Hepatocyte (in vitro differentiated cells): ENCODE measurements around the gene TLE7. TPM values are rescaled to one million over a fixed set of nuclear protein-coding genes. Genes with fewer than 3 reads are reported as not detected.
A peak's percentile ranks its signal among the peaks of the same experiment; 100 is the strongest.

Experiments used
- DNase-seq: peaks from one replicate; pipeline ENCODE4 v3.0.0-alpha.2; 2016; ENCODE audit warnings: low spot score
- H2AFZ ChIP-seq: fragments of 200-600 bp; sonication (generic); 2 replicates; pipeline ENCODE4 v1.6.0; 2016; ENCODE audit warnings: antibody characterized with exemption, mild to moderate bottlenecking
- H3K27ac ChIP-seq: fragments of 200-600 bp; sonication (generic); 2 replicates; pipeline ENCODE4 v1.5.1; 2016; ENCODE audit warnings: mild to moderate bottlenecking
- H3K27me3 ChIP-seq: fragments of 200-600 bp; sonication (generic); 2 replicates; pipeline ENCODE4 v1.6.1; 2016
- H3K36me3 ChIP-seq: fragments of 200-600 bp; sonication (generic); replicated peaks from 2 replicates; pipeline ENCODE4 v1.5.1; 2016; ENCODE audit warnings: low read depth; ENCODE audit not compliant: insufficient read depth
- H3K4me1 ChIP-seq: fragments of 200-600 bp; sonication (generic); 2 replicates; pipeline ENCODE4 v1.5.1; 2016; ENCODE audit warnings: mild to moderate bottlenecking, moderate library complexity; ENCODE audit not compliant: insufficient read depth
- H3K4me2 ChIP-seq: fragments of 200-600 bp; sonication (generic); 2 replicates; pipeline ENCODE4 v1.6.0; 2016
- H3K4me3 ChIP-seq: fragments of 200-600 bp; sonication (generic); 2 replicates; pipeline ENCODE4 v1.5.1; 2016; ENCODE audit warnings: mild to moderate bottlenecking
- H3K79me2 ChIP-seq: fragments of 200-600 bp; sonication (generic); 2 replicates; pipeline ENCODE4 v1.6.0; 2017; ENCODE audit warnings: mild to moderate bottlenecking
- H3K9me2 ChIP-seq: fragments of 200-600 bp; sonication (generic); replicated peaks from 2 replicates; pipeline ENCODE4 v1.6.0; 2017; ENCODE audit warnings: mild to moderate bottlenecking; ENCODE audit not compliant: insufficient read depth
- H3K9me3 ChIP-seq: fragments of 200-600 bp; sonication (generic); 2 replicates; pipeline ENCODE4 v1.5.1; 2016; ENCODE audit warnings: low read depth, mild to moderate bottlenecking
- H4K20me1 ChIP-seq: fragments of 200-600 bp; sonication (generic); 2 replicates; pipeline ENCODE4 v1.6.0; 2016; ENCODE audit warnings: mild to moderate bottlenecking; ENCODE audit not compliant: insufficient read depth, poor library complexity, severe bottlenecking
- EZH2 ChIP-seq: fragments of 200-600 bp; sonication (generic); IDR thresholded peaks from 2 replicates; pipeline ENCODE4 v1.6.1; 2016; ENCODE audit warnings: antibody characterized with exemption, mild to moderate bottlenecking, borderline replicate concordance
- EZH2phosphoT487 ChIP-seq: fragments of 200-600 bp; sonication (generic); IDR thresholded peaks from one replicate; pipeline ENCODE4 v1.6.1; 2018; ENCODE audit warnings: antibody characterized with exemption, mild to moderate bottlenecking, low read depth, moderate library complexity; ENCODE audit not compliant: unreplicated experiment, severe bottlenecking
- WGBS: methylation state at CpG from one replicate; pipeline ENCODE4 v1.1.6; 2016; ENCODE audit warnings: low lambda C conversion rate; ENCODE audit errors: missing lambda C conversion rate; 5-methylcytosine and 5-hydroxymethylcytosine counted together
- polyA plus RNA-seq: library from polyadenylated mRNA; unstranded; fragments of >200 nt; fragmentation: Nextera tagmentation; extraction: Ambion mirVana; gene quantifications from 2 replicates; pipeline ENCODE4 v1.2.1, GENCODE V29; 2016
- total RNA-seq: library from RNA; depleted of rRNA; stranded (reverse); fragments of >200 nt; gene quantifications from 2 replicates; pipeline ENCODE4 v1.2.3, GENCODE V29; 2014
- TF ChIP-seq, protein P1 (sequence below): fragments of 200-600 bp; sonication (generic); IDR thresholded peaks from 2 replicates; pipeline ENCODE4 v1.5.1; 2016; ENCODE audit warnings: antibody characterized with exemption, mild to moderate bottlenecking; ENCODE audit not compliant: poor library complexity

The TLE7 gene
- total and polyA plus RNA-seq, 2 experiments from 2014 or later: not detected

DNA sequence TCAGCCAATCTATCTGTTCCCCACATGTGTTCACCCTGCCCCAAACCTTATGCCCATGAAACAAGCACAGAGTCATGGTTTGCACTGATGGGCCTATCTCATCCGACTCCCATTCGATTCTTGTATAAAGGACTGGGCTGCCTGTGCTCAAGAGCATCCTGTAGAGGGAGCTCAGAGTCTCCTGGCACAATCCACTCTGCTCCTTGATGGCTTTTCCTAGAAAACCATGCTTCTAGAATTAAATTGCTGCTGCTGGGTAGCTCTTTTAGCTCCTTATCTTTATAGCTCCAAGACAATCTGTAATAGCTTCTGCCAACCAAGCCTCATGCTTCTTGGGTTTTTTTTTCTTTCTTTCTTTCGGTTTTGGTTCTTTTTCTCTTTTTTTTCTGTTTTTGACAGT lies 37.6 kb upstream of the TLE7 start:
- no peaks in the 10 kb centered on the region for H3K4me1 ChIP-seq
- TF ChIP-seq EZH2: no peak
- TF ChIP-seq, protein P1, sequence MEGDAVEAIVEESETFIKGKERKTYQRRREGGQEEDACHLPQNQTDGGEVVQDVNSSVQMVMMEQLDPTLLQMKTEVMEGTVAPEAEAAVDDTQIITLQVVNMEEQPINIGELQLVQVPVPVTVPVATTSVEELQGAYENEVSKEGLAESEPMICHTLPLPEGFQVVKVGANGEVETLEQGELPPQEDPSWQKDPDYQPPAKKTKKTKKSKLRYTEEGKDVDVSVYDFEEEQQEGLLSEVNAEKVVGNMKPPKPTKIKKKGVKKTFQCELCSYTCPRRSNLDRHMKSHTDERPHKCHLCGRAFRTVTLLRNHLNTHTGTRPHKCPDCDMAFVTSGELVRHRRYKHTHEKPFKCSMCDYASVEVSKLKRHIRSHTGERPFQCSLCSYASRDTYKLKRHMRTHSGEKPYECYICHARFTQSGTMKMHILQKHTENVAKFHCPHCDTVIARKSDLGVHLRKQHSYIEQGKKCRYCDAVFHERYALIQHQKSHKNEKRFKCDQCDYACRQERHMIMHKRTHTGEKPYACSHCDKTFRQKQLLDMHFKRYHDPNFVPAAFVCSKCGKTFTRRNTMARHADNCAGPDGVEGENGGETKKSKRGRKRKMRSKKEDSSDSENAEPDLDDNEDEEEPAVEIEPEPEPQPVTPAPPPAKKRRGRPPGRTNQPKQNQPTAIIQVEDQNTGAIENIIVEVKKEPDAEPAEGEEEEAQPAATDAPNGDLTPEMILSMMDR: peak; percentile 53
- 20% methylated on average over 3 of the region's 3 CpGs for WGBS
- no peak overlapping the region for H3K27ac ChIP-seq
- no peak overlapping the region for H3K4me2 ChIP-seq
- no peaks in the 10 kb centered on the region for H4K20me1 ChIP-seq
- H3K79me2 ChIP-seq: peaks cover 5% of the 10 kb centered on the region
- no peaks in the 10 kb centered on the region for H3K27me3 ChIP-seq
- no peak overlapping the region for H3K4me3 ChIP-seq
- H3K9me2 ChIP-seq: no peaks in the 10 kb centered on the region
- no peaks in the 10 kb centered on the region for H3K9me3 ChIP-seq
- DNase-seq: peak; percentile 65
- H2AFZ ChIP-seq: no peak overlapping the region
- H3K36me3 ChIP-seq: no peaks in the 10 kb centered on the region

DNA sequence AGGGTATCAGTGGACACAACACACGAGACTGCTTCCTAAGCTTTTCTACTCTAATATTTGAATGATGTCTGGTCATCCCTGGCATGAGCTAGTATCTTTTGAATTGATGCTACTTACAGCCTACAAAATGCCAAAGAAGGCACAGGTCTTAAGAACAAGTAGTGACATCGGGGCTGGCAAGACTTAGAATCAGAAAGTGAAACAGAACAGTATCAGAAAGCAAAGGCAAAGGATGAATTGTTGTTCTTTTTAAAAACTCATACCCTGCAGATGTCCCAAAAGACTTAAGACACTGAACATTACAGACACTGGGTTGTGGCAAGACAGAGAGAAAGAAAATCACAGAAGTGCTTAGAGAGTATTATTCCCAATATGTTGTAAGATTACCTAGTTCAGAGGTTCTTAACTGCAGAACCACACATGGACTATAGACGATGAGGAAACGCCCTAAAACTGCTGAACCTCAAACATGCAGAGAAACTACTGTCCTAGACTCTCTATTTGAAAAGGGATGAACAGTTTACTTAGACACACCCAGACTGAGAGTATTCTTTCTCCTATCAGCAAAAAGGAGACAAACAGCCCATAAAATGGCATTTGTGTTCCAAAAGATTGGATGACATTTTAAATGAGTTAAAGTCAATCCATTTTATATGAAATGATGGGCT lies 34.7 kb upstream of the TLE7 start:
- no peaks in the 10 kb centered on the region for H3K27me3 ChIP-seq
- no peaks in the 10 kb centered on the region for H3K4me1 ChIP-seq
- H2AFZ ChIP-seq: no peak overlapping the region
- TF ChIP-seq EZH2phosphoT487 (no peak), EZH2 (no peak)
- TF ChIP-seq, protein P1: no peak
- no peak overlapping the region for H3K4me3 ChIP-seq
- no peak overlapping the region for H3K4me2 ChIP-seq
- H3K79me2 ChIP-seq: no peaks in the 10 kb centered on the region
- 96% methylated on average over 4 of the region's 4 CpGs for WGBS
- DNase-seq: no peak
- no peaks in the 10 kb centered on the region for H3K36me3 ChIP-seq
- H4K20me1 ChIP-seq: no peaks in the 10 kb centered on the region
- H3K27ac ChIP-seq: no peak overlapping the region
- no peaks in the 10 kb centered on the region for H3K9me2 ChIP-seq
- no peaks in the 10 kb centered on the region for H3K9me3 ChIP-seq

DNA sequence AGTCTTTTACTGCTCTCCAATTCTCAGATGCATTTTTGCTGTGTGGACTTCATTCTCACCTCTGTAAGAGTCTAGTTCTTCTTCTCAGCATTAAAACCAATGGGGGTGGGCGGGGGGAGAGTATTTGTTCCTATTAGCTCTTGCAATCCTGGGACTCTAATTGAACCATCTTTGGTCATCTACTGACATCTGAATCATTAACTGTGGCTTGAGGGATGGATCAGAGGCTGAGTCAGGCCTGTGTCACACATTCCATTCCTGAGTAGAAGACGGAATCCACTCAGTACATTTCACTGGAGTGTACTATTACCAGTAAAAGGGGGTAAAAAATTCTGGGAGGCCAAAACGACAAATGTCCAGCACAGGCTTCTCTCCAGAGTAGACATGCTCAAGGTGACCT lies 33.0 kb upstream of the TLE7 start:
- no peaks in the 10 kb centered on the region for H3K27me3 ChIP-seq
- H4K20me1 ChIP-seq: no peaks in the 10 kb centered on the region
- no peaks in the 10 kb centered on the region for H3K79me2 ChIP-seq
- no peak overlapping the region for H3K4me3 ChIP-seq
- DNase-seq: no peak
- H3K4me2 ChIP-seq: no peak overlapping the region
- TF ChIP-seq EZH2: no peak
- no peaks in the 10 kb centered on the region for H3K9me3 ChIP-seq
- no peak overlapping the region for H3K27ac ChIP-seq
- no peaks in the 10 kb centered on the region for H3K9me2 ChIP-seq
- H2AFZ ChIP-seq: no peak overlapping the region
- no peaks in the 10 kb centered on the region for H3K4me1 ChIP-seq
- WGBS: 90% methylated on average over 3 of the region's 3 CpGs
- no peaks in the 10 kb centered on the region for H3K36me3 ChIP-seq

DNA sequence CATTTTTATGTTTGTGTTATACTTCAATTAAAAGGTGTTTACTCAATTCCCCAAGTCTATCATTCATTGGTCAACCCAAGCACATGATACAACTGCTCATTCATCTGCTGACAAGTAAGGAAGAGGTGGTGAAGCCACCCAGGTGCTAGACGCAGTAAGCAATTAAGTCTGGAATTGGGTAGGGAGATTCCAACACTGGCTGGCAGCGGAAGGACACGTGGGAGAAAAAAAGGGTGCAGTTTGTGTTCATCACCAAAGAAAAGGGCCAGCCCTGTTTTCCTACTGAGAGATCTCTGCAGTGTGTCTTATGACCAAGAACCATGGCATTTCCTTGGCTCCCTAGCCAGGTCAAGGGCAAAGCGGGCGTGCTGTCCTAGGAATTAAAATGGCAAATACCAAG lies 32.0 kb upstream of the TLE7 start:
- H3K9me3 ChIP-seq: no peaks in the 10 kb centered on the region
- H3K9me2 ChIP-seq: no peaks in the 10 kb centered on the region
- no peak overlapping the region for H3K4me3 ChIP-seq
- no peak overlapping the region for H3K27ac ChIP-seq
- WGBS: 97% methylated on average over 5 of the region's 5 CpGs
- no peak for DNase-seq
- no peaks in the 10 kb centered on the region for H4K20me1 ChIP-seq
- no peak overlapping the region for H2AFZ ChIP-seq
- H3K27me3 ChIP-seq: no peaks in the 10 kb centered on the region
- no peak overlapping the region for H3K4me2 ChIP-seq
- H3K79me2 ChIP-seq: no peaks in the 10 kb centered on the region
- H3K4me1 ChIP-seq: no peaks in the 10 kb centered on the region
- H3K36me3 ChIP-seq: no peaks in the 10 kb centered on the region
- TF ChIP-seq EZH2phosphoT487: no peak
- TF ChIP-seq, protein P1: no peak
- no peak for TF ChIP-seq EZH2
